Fibroblast of pulmonary artery (primary cell): ENCODE data around the gene ALPK3.
"Not testable (repeated sequence)": the region's sequence is repeated elsewhere in the genome, so short reads cannot be mapped to it uniquely, and the experiment has no call there.

Experiments used
- DNase-seq: peaks from one replicate; pipeline ENCODE4 v3.0.0-alpha.2; 2010; ENCODE audit warnings: low read depth
- H3K4me3 ChIP-seq: replicated peaks from 2 replicates; pipeline ENCODE4 v1.5.1; 2011; ENCODE audit warnings: low read depth, mild to moderate bottlenecking, control low read depth, low read length, moderate library complexity
- TF ChIP-seq, protein P1 (sequence below): IDR thresholded peaks from 2 replicates; pipeline ENCODE4 v1.5.1; 2011; ENCODE audit warnings: mild to moderate bottlenecking, control low read depth, low read length, inconsistent platforms; ENCODE audit errors: missing control alignments

The ALPK3 gene

GRCh38 chr15:84840741-84841429, 23.7 kb downstream of the ALPK3 start:
- TF ChIP-seq, protein P1, sequence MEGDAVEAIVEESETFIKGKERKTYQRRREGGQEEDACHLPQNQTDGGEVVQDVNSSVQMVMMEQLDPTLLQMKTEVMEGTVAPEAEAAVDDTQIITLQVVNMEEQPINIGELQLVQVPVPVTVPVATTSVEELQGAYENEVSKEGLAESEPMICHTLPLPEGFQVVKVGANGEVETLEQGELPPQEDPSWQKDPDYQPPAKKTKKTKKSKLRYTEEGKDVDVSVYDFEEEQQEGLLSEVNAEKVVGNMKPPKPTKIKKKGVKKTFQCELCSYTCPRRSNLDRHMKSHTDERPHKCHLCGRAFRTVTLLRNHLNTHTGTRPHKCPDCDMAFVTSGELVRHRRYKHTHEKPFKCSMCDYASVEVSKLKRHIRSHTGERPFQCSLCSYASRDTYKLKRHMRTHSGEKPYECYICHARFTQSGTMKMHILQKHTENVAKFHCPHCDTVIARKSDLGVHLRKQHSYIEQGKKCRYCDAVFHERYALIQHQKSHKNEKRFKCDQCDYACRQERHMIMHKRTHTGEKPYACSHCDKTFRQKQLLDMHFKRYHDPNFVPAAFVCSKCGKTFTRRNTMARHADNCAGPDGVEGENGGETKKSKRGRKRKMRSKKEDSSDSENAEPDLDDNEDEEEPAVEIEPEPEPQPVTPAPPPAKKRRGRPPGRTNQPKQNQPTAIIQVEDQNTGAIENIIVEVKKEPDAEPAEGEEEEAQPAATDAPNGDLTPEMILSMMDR: no peak
- peak; percentile 76 for DNase-seq

DNA sequence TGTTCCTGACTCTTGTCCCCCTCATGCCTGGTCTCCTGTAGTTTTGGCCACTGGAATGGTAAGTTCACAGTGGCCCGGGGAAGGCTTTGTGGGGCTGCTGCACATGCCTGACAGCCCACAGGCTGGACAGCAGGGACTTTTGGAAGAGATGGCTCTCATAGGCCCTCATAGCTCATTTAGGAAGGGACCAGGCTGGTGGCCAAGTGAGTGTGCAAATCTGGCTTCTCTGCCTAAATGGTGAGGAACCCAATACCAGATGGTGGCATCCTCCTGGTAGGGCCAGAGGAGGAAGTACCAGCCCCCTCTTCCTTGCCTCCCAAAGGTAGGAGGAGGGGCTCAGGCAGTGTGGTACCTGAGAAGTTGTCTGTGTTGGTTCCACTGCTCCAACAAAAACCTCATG, 25.6 kb downstream of the ALPK3 start:
- H3K4me3 ChIP-seq: no peak overlapping the region
- TF ChIP-seq, protein P1: no peak
- no peak for DNase-seq

More at GRCh38 chr15:84840741-84841429, 23.7 kb downstream of the ALPK3 start:
- H3K4me3 ChIP-seq: no peak overlapping the region

- TF ChIP-seq, protein P1: no peak
- DNase-seq: no peak
- no peak overlapping the region for H3K4me3 ChIP-seq
Measured at GRCh38 chr15:84844964-84845363, 27.8 kb downstream of the ALPK3 start.

GRCh38 chr15:84845631-84846030, 28.5 kb downstream of the ALPK3 start:
- peak; percentile 81 for DNase-seq
- TF ChIP-seq, protein P1: peak; percentile 62
- H3K4me3 ChIP-seq: not testable (repeated sequence)

DNA sequence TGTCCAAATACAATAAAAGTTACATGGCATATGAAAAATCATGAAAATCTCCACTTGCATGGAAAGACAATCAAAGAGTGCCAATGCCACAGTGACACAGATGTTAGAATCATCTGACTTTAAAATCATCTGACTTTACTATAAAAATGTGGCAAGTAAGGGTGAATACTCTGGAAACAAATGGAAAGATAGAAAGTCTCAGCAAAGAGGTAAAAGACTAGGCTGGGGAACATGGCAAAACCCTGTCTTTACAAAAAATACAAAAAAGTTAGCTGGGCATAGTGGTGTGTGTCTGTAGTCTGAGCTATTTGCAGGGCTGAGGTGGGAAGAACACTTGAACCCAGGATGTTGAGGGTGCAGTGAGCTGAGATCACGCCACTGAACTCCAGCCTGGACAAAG, 29.1 kb downstream of the ALPK3 start:
- no peak overlapping the region for H3K4me3 ChIP-seq
- TF ChIP-seq, protein P1: no peak
- DNase-seq: no peak

GRCh38 chr15:84847382-84847781, 30.2 kb downstream of the ALPK3 start:
- DNase-seq: no peak
- TF ChIP-seq, protein P1: no peak
- no peak overlapping the region for H3K4me3 ChIP-seq

- TF ChIP-seq, protein P1: no peak
- DNase-seq: no peak
- H3K4me3 ChIP-seq: no peak overlapping the region
Measured at GRCh38 chr15:84852212-84852611, 35.1 kb downstream of the ALPK3 start.
